Lung microvascular endothelial cell (primary cell): Measurements from ENCODE around the gene OR1N1. TPM values are rescaled to one million over a fixed set of nuclear protein-coding genes. Genes with fewer than 3 reads are reported as not detected.

Source experiments
- total RNA-seq: library from RNA; depleted of rRNA; stranded (reverse); fragments of >200 nt; gene quantifications from 2 replicates; pipeline ENCODE4 v1.2.1, GENCODE V29; 2014

Gene OR1N1
- total RNA-seq, 1 donor from 2014 or later = not detected

Other genes starting within 250 kb of the OR1N1 start
- 1.4 and 1.5 TPM in 2 replicates for gene PTGS1, start 156.3 kb downstream of the OR1N1 start, total RNA-seq
- not detected in 2 replicates for gene OR1J1, start 49.4 kb downstream of the OR1N1 start, total RNA-seq
- not detected in 2 replicates for gene OR1J2, start 16.5 kb downstream of the OR1N1 start, total RNA-seq
- not detected in 2 replicates for gene OR1J4, start 8.2 kb downstream of the OR1N1 start, total RNA-seq
- gene OR1N2, start 25.8 kb upstream of the OR1N1 start, total RNA-seq = not detected in 2 replicates
- gene OR1L8, start 56.1 kb upstream of the OR1N1 start, total RNA-seq = 0.20 and 0.22 TPM in 2 replicates
- not detected in 2 replicates for gene OR1Q1, start 87.4 kb upstream of the OR1N1 start, total RNA-seq
- 0.20 and 0.22 TPM in 2 replicates for gene OR1B1, start 130.3 kb upstream of the OR1N1 start, total RNA-seq
- not detected in 2 replicates for gene OR1L1, start 134.4 kb upstream of the OR1N1 start, total RNA-seq
- not detected in 2 replicates for gene OR1L3, start 147.8 kb upstream of the OR1N1 start, total RNA-seq
- not detected in 2 replicates for gene OR1L4, start 196.7 kb upstream of the OR1N1 start, total RNA-seq
- not detected in 2 replicates for gene OR1L6, start 215.0 kb upstream of the OR1N1 start, total RNA-seq